K562 (cell line): ENCODE data around the gene FRMD7. TPM values are rescaled to one million over a fixed set of nuclear protein-coding genes. Genes with fewer than 3 reads are reported as not detected.
"Not testable (repeated sequence)": the region's sequence is repeated elsewhere in the genome, so short reads cannot be mapped to it uniquely, and the experiment has no call there.

Experiments
- ATAC-seq: fragments of 200-7000 bp; cut with Tn5 transposase; 3 replicates; pipeline ENCODE4 v1.9.1; 2020; ENCODE audit warnings: moderate library complexity
- BruUV-seq: library from RNA; stranded (reverse); fragments of 400-500 nt; replicated peaks from 2 replicates; lab custom pipeline; 2021; lab: Mats Ljungman, UMichigan
- CTCF ChIA-PET: fragments of 300-600 bp; formaldehyde crosslinking; extraction: SDS; loops from one replicate; lab custom pipeline; 2021; ENCODE audit warnings: low intra/inter-chr PET ratio; lab: Yijun Ruan, JAX
- POLR2A ChIA-PET: fragments of 300-600, 350-650 bp; sonication (Branson Sonifier 250); formaldehyde crosslinking; extraction: SDS; loops from one replicate; lab custom pipeline; 2021; ENCODE audit warnings: antibody characterized with exemption, inconsistent platforms; lab: Yijun Ruan, JAX
- DNase-seq, 4 experiments: peaks; one replicate each; pipeline versions ENCODE4 v3.0.0 to v3.0.0-alpha.2; 2011 to 2018; ENCODE audit warnings: low spot score in 3 of 4, mixed read lengths in 3 of 4; ENCODE audit errors: extremely low read depth in 1 of 4
- FAIRE-seq: peaks from 2 replicates; lab custom pipeline; 2011; peaks lifted over from hg19 to GRCh38; lab: Jason Lieb, UNC
- H2AFZ ChIP-seq: 2 replicates; pipeline ENCODE4 v1.6.0; 2011; ENCODE audit warnings: low read depth, low read length, control low read depth, inconsistent platforms
- H3K27ac ChIP-seq: fragments of 200-600 bp; 3 replicates; pipeline ENCODE4 v1.8.0; 2011; ENCODE audit warnings: low read depth, mild to moderate bottlenecking, control low read depth, inconsistent platforms, low read length, moderate library complexity, mixed read lengths; ENCODE audit errors: extremely low read depth
- H3K27me3 ChIP-seq, 2 experiments: fragments of 300-600 bp in 1 of 2; 2 replicates in 1 of 2; 3 replicates in 1 of 2; pipeline versions ENCODE4 v1.6.0 to v1.8.0; 2011; ENCODE audit warnings: inconsistent platforms in 2 of 2, low read length in 2 of 2, mild to moderate bottlenecking in 1 of 2, mixed read lengths in 1 of 2, moderate library complexity in 1 of 2; ENCODE audit not compliant: control insufficient read depth in 2 of 2, insufficient read depth in 2 of 2
- H3K36me3 ChIP-seq: fragments of 300-600 bp; 3 replicates; pipeline ENCODE4 v1.8.0; 2011; ENCODE audit warnings: mild to moderate bottlenecking, low read length, inconsistent platforms; ENCODE audit not compliant: control insufficient read depth, insufficient read depth
- H3K4me1 ChIP-seq, 2 experiments: fragments of 200-600 bp in 1 of 2; replicated peaks in 1 of 2; 2 replicates in 1 of 2; 3 replicates in 1 of 2; pipeline versions ENCODE4 v1.5.1 to v1.8.0; 2011; ENCODE audit warnings: inconsistent platforms in 2 of 2, low read length in 2 of 2, mild to moderate bottlenecking in 1 of 2, mixed read lengths in 1 of 2, moderate library complexity in 1 of 2; ENCODE audit not compliant: control insufficient read depth in 2 of 2, insufficient read depth in 2 of 2
- H3K4me2 ChIP-seq: 2 replicates; pipeline ENCODE4 v1.6.1; 2011; ENCODE audit warnings: low read length, control low read depth, inconsistent platforms, mixed read lengths; ENCODE audit not compliant: insufficient read depth
- H3K4me3 ChIP-seq: fragments of 200-600 bp; sonication (generic), shearing (Covaris generic); 2 replicates; pipeline ENCODE4 v1.5.1; 2016; ENCODE audit warnings: control low read depth, inconsistent platforms
- H3K79me2 ChIP-seq: fragments of 200-600 bp; 3 replicates; pipeline ENCODE4 v1.8.0; 2011; ENCODE audit warnings: low read length, inconsistent platforms; ENCODE audit not compliant: control insufficient read depth, insufficient read depth
- H3K9ac ChIP-seq, 2 experiments: 2 replicates each; pipeline versions ENCODE4 v1.6.0 to v1.6.1; 2011; ENCODE audit warnings: low read depth in 2 of 2, low read length in 2 of 2, control low read depth in 1 of 2, inconsistent platforms in 1 of 2, mild to moderate bottlenecking in 1 of 2, mixed read lengths in 1 of 2; ENCODE audit not compliant: insufficient read depth in 1 of 2
- H3K9me1 ChIP-seq: one replicate; pipeline ENCODE4 v1.6.0; 2011; ENCODE audit warnings: inconsistent platforms, mild to moderate bottlenecking, low read length, moderate library complexity; ENCODE audit not compliant: control insufficient read depth, insufficient read depth
- H3K9me3 ChIP-seq: replicated peaks from 2 replicates; pipeline ENCODE4 v1.5.1; 2011; ENCODE audit warnings: low read depth, low read length, inconsistent platforms; ENCODE audit not compliant: control insufficient read depth, insufficient read depth
- H4K20me1 ChIP-seq: replicated peaks from 2 replicates; pipeline ENCODE4 v1.6.1; 2011; ENCODE audit warnings: low read length, inconsistent platforms, mixed read lengths; ENCODE audit not compliant: control insufficient read depth, insufficient read depth
- BCOR ChIP-seq: fragments of 450-650 bp; IDR thresholded peaks from 2 replicates; pipeline ENCODE4 v1.6.1; 2016
- CBFA2T3 ChIP-seq: fragments of 450-650 bp; IDR thresholded peaks from 2 replicates; pipeline ENCODE4 v1.6.1; 2017
- TAF15 ChIP-seq: fragments of 200-400 bp; formaldehyde crosslinking; IDR thresholded peaks from 2 replicates; pipeline ENCODE4 v1.6.1; 2017; ENCODE audit warnings: mild to moderate bottlenecking, low read depth, low read length, moderate library complexity
- WGBS: fragments of 100-300 bp; shearing (Covaris generic); methylation state at CpG from one replicate; pipeline ENCODE4 v1.1.6; 2016; ENCODE audit warnings: low coverage, mixed read lengths; ENCODE audit not compliant: insufficient coverage; ENCODE audit errors: missing lambda C conversion rate; 5-methylcytosine and 5-hydroxymethylcytosine counted together
- in situ Hi-C: fragments of 300-500 bp; cut with MboI; formaldehyde crosslinking; loops from 4 replicates; pipeline ENCODE4 v1.15.0; 2018; ENCODE audit warnings: inconsistent platforms, mixed read lengths
- intact Hi-C: fragments of 100-400 bp; cut with micrococcal nuclease; formaldehyde crosslinking; loops from 2 replicates; pipeline ENCODE4 v1.14.2; 2022
- polyA plus RNA-seq, 8 experiments: library from polyadenylated mRNA; depleted of rRNA in 4 of 8; stranded (reverse) in 5 of 8; unstranded in 3 of 8; fragments of >200 nt; fragmentation: Nextera tagmentation in 2 of 8; fragmentation: Illumina TruSeq in 1 of 8; extraction: Ambion mirVana in 2 of 8; extraction: Trizol in 1 of 8; gene quantifications; 2 replicates each; pipeline versions ENCODE4 v1.2.1 to v1.2.3, GENCODE V29; 2011 to 2014; ENCODE audit warnings: inconsistent platforms in 1 of 8, missing spikeins in 1 of 8
- total RNA-seq, 7 experiments: library from RNA; depleted of rRNA in 6 of 7; stranded (reverse); fragments of >200 nt in 6 of 7; fragmentation: Illumina TruSeq in 2 of 7; extraction: Trizol in 2 of 7; gene quantifications; 2 replicates each; pipeline versions ENCODE4 v1.2.1 to v1.2.3, GENCODE V29; 2011 to 2021; ENCODE audit warnings: low replicate concordance in 1 of 7

Gene FRMD7
- total and polyA plus RNA-seq, 9 of the 15 experiments (the other 6 are each of a cell fraction or from before 2014, with no cell fraction given): 0.06 to 0.09 TPM; not detected in 7

DNA sequence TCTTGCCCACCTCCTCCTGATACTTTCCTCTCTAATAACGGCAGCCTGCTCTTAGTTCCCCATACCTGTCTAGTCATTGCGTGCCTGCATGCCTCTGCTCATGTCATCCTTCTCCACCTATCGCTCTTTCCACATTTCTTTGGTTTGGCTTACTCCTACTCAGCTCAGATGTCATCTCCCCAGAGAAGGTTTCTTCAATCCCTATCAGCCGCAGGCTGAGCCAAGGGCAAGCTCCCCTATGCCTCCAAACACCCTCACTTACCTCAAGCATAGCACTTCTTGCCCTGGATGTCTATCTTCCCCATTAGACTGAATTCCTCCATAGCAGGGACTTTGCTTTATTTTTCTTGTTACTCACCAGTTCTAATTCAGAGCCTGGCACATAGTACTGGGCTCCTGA, 26.6 kb downstream of the FRMD7 start:
- Histone ChIP-seq H3K9ac (no peak overlapping the region), H3K27me3 (peaks cover 0 to 4% of the 10 kb centered on the region in 2 experiments; a peak in 2 of 5 replicates), H3K4me1 (no peaks in the 10 kb centered on the region), H3K36me3 (no peaks in the 10 kb centered on the region), H3K4me2 (no peak overlapping the region), H3K4me3 (no peak overlapping the region), H3K9me1 (no peaks in the 10 kb centered on the region), H3K9me3 (no peaks in the 10 kb centered on the region), H2AFZ (no peak overlapping the region), H3K79me2 (no peaks in the 10 kb centered on the region), H3K27ac (no peak overlapping the region), H4K20me1 (no peaks in the 10 kb centered on the region)
- WGBS: 0% methylated on average over 2 of the region's 4 CpGs
- intact Hi-C loops (no loop called here), in situ Hi-C loops (no loop called here)
- ATAC-seq (no peak; the same call in 2 of the 3 replicates), FAIRE-seq (no peak), DNase-seq (no peak)
- no TSS peak for BruUV-seq
- ChIA-PET CTCF (no interaction called here), POLR2A (interaction anchor here (0.5 to 1.2 kb wide), 2 partner anchors 9 to 1577 kb away, joined by 3 read pairs; no protein-coding TSS in a partner anchor)
- TF ChIP-seq CBFA2T3: 0 out of 2 replicates have a peak, but pooled peaks have one; percentile 6
- no peak for TF ChIP-seq TAF15
- TF ChIP-seq BCOR: no peak
- TF ChIP-seq, all 486 proteins: peak for 1

DNA sequence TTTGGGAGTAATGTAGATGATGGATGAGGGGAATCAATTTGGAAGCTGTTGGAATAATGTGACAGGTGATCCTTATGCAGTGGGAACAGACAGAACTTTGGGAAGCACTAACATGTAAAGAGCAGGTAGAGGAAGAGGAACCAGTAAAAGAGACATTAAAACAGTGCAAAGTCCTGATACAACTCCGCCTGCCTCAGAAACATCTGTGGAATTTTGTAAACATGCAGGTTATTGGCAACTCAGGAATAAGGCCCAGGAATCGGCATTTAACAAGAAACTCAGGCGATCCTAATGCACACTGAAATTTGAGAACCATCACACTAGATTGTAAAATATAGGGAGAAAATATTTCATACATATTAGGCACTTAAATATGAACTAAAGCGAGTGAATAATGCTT, 29.1 kb downstream of the FRMD7 start:
- WGBS: 0% methylated on average over 4 of the region's 4 CpGs
- H3K79me2 ChIP-seq, H3K4me1 ChIP-seq, H3K27ac ChIP-seq, H2AFZ ChIP-seq, CTCF ChIA-PET, H3K9me1 ChIP-seq, FAIRE-seq, DNase-seq, H3K4me3 ChIP-seq, ATAC-seq, intact Hi-C loops, H3K4me2 ChIP-seq, H4K20me1 ChIP-seq, H3K9ac ChIP-seq, H3K36me3 ChIP-seq, H3K27me3 ChIP-seq, H3K9me3 ChIP-seq, BruUV-seq: not testable (repeated sequence)
- POLR2A ChIA-PET: interaction anchor here (0.8 kb wide), 1 partner anchor 12 kb away, joined by 3 read pairs; no protein-coding TSS in a partner anchor
- in situ Hi-C loops: loop anchor here (25.0 kb wide), 1 partner anchor 514 kb away; no protein-coding TSS in a partner anchor
